Measurements from ENCODE around the gene AMPD1.

Gene AMPD1

GRCh38 chr1:114638910-114639309, 56.4 kb downstream of the AMPD1 start:
- no peak for DNase-seq (ENCODE audit: low read depth)

GRCh38 chr1:114632427-114632826, 62.9 kb downstream of the AMPD1 start:
- DNase-seq (ENCODE audit: low read depth) = no peak

GRCh38 chr1:114627107-114627506, 68.2 kb downstream of the AMPD1 start:
- no peak for DNase-seq (ENCODE audit: low read depth)

DNA sequence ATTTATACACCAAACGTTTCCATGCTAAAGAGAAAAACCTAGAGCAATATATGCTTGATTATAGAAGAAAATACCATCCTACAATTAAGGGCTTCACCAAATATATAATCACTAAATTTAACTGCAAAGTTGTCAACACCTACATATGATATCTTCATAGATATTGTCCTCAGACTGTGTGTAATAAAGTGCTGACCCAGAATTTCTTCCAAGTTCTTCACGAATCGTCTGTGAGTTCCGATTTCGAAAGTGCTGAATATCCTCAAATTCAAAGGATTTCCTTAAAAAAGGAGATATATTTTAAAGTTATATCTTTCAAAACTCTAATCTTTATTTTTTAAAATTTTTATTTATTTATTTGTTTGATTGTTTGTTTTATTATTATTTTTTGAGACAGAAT, 72.0 kb downstream of the AMPD1 start:
- DNase-seq (ENCODE audit: low read depth) = no peak

Data from T-helper 22 cell (primary cell).